Measurements from ENCODE around the gene PIP4K2C. TPM values are rescaled to one million over a fixed set of nuclear protein-coding genes. Genes with fewer than 3 reads are reported as not detected.

PIP4K2C gene
- total RNA-seq, 2 experiments from 2014 or later, result 10.7 to 12.3 TPM

DNA sequence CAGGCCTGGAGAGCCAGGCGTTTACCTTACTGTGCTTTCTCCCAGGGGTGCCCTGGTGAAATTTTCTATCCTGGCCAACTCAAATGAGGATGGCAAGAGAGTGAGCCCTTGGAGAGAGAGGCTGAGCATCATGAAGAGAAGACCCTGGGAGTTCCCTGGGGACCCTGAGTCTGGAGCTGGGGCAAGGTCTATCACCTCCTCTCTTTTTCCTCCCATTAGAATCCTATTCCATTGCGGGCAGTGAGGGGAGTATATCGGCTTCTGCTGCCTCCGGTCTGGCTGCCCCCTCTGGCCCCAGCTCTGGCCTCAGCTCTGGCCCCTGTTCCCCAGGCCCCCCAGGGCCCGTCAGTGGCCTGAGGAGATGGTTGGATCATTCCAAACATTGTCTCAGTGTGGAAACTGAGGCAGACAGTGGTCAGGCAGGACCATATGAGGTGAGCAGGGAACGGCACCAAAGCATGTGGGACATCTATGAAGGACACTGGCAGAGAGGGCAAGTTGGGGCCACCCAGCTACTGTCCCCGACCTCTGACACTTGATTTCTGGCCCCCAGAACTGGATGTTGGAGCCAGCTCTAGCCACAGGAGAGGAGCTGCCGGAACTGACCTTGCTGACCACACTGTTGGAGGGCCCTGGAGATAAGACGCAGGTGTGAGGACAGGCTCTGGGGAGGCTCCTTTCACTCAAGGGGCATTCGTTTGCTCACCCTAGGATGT, 21.9 kb downstream of the PIP4K2C start:
- DNase-seq, result no peak
- Mint-ChIP-seq H3K4me3 (peak overlapping the region; percentile 60), H3K27me3 (peaks cover 20% of the 10 kb centered on the region), H3K9me3 (no peaks in the 10 kb centered on the region), H3K27ac (no peak overlapping the region), H3K4me1 (ENCODE audit: low read depth) (peaks cover 9% of the 10 kb centered on the region), H3K36me3 (ENCODE audit: low read depth) (no peaks in the 10 kb centered on the region)
- TF ChIP-seq, protein P1, sequence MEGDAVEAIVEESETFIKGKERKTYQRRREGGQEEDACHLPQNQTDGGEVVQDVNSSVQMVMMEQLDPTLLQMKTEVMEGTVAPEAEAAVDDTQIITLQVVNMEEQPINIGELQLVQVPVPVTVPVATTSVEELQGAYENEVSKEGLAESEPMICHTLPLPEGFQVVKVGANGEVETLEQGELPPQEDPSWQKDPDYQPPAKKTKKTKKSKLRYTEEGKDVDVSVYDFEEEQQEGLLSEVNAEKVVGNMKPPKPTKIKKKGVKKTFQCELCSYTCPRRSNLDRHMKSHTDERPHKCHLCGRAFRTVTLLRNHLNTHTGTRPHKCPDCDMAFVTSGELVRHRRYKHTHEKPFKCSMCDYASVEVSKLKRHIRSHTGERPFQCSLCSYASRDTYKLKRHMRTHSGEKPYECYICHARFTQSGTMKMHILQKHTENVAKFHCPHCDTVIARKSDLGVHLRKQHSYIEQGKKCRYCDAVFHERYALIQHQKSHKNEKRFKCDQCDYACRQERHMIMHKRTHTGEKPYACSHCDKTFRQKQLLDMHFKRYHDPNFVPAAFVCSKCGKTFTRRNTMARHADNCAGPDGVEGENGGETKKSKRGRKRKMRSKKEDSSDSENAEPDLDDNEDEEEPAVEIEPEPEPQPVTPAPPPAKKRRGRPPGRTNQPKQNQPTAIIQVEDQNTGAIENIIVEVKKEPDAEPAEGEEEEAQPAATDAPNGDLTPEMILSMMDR (IDR thresholded peaks at IDR 0.05), result no peak
- intact Hi-C loops (cut with micrococcal nuclease), result no loop called here
- no peak for ATAC-seq
- ChIA-PET CTCF (interaction anchor here (1.3 to 8.0 kb wide), 4 partner anchors 7 to 30 kb away, joined by 5 to 60 read pairs (median 12); no protein-coding TSS in a partner anchor), POLR2A (interaction anchor here (1.0 to 4.8 kb wide), 3 partner anchors 8 to 128 kb away, joined by 3 to 27 read pairs (median 21); partner anchors contain the start of genes DTX3 and PIP4K2C)

DNA sequence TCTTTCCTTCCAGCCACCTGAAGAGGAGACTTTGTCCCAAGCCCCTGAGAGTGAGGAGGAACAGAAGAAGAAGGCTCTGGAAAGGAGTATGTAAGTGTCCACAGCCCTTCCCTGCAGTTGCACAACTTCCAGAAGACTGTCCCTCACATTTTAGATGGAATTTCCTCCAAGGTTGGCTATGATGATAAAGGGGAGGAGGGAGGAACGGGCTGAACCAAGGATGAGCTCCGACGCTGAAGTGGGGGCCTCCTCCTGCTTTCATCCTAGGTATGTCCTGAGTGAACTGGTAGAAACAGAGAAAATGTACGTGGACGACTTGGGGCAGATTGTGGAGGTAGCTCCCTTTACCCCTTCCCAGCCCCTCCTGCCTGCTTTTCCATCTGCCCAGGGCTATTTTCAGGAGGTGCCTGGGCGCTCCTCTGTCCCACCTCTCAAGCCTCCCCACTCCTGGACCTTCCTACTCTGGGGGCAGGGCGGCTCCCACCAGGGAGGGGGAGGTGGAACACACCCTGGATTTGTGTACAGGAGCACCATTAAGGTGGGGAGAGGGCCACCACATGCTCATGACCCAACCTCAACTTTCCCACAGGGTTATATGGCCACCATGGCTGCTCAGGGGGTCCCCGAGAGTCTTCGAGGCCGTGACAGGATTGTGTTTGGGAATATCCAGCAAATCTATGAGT, 22.6 kb downstream of the PIP4K2C start:
- intact Hi-C loops (cut with micrococcal nuclease), result no loop called here
- no peak for DNase-seq
- H3K4me3 Mint-ChIP-seq, result no peak overlapping the region
- peaks cover 25% of the 10 kb centered on the region for H3K27me3 Mint-ChIP-seq
- H3K9me3 Mint-ChIP-seq, result no peaks in the 10 kb centered on the region
- ChIA-PET POLR2A (interaction anchor here (1.0 to 4.8 kb wide), 3 partner anchors 9 to 127 kb away, joined by 3 to 27 read pairs (median 21); partner anchors contain the start of genes DTX3 and PIP4K2C), CTCF (interaction anchor here (0.6 to 8.0 kb wide), 3 partner anchors 19 to 31 kb away, joined by 3 to 60 read pairs (median 7); partner anchors contain the start of gene B4GALNT1)
- H3K4me1 Mint-ChIP-seq (ENCODE audit: low read depth), result peaks cover 9% of the 10 kb centered on the region
- no peak for ATAC-seq
- no peaks in the 10 kb centered on the region for H3K36me3 Mint-ChIP-seq (ENCODE audit: low read depth)
- H3K27ac Mint-ChIP-seq, result no peak overlapping the region
- TF ChIP-seq, protein P1 (IDR thresholded peaks at IDR 0.05), result no peak

DNA sequence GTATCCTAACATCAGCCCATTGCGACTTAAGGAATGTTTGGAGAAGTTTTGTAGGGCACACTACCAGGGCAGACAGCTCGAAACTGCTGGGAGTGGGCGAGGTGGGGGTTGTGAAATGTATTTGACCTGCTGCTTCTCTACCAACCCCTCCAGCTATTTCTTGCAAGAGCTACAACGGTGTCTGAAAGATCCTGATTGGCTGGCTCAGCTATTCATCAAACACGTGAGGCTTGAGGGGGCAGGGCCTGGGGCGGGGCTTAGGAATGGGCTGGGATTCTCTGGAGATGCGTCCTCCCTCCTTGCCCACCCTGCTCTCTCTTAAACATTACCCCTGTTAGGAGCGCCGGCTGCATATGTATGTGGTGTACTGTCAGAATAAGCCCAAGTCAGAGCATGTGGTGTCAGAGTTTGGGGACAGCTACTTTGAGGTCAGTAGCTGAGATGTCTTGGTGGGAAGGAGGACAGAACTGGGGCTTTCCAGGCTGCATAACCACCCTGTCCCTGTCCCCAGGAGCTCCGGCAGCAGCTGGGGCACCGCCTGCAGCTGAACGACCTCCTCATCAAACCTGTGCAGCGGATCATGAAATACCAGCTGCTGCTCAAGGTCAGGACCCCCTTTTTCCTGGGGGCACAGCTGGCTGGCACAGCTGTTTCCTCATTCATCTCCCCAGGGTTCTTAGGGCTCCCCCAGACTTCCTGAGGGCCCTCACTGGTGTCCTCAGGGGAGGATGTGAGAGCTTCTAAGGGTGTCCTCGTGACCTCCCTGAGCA, 23.4 kb downstream of the PIP4K2C start:
- CTCF ChIA-PET, result interaction anchor here (2.1 to 8.0 kb wide), 3 partner anchors 13 to 31 kb away, joined by 7 to 60 read pairs (median 9); no protein-coding TSS in a partner anchor
- Mint-ChIP-seq H3K27me3 (peaks cover 32% of the 10 kb centered on the region), H3K36me3 (ENCODE audit: low read depth) (no peaks in the 10 kb centered on the region), H3K4me1 (ENCODE audit: low read depth) (peaks cover 9% of the 10 kb centered on the region), H3K9me3 (no peaks in the 10 kb centered on the region), H3K27ac (no peak overlapping the region), H3K4me3 (no peak overlapping the region)
- POLR2A ChIA-PET, result interaction anchor here (0.7 to 4.8 kb wide), 4 partner anchors 10 to 31 kb away, joined by 3 to 27 read pairs (median 12); partner anchors contain the start of genes DTX3 and PIP4K2C
- intact Hi-C loops (cut with micrococcal nuclease), result no loop called here
- ATAC-seq, result peak; percentile 12
- TF ChIP-seq, protein P1 (IDR thresholded peaks at IDR 0.05), result no peak
- peak; percentile 49 for DNase-seq

DNA sequence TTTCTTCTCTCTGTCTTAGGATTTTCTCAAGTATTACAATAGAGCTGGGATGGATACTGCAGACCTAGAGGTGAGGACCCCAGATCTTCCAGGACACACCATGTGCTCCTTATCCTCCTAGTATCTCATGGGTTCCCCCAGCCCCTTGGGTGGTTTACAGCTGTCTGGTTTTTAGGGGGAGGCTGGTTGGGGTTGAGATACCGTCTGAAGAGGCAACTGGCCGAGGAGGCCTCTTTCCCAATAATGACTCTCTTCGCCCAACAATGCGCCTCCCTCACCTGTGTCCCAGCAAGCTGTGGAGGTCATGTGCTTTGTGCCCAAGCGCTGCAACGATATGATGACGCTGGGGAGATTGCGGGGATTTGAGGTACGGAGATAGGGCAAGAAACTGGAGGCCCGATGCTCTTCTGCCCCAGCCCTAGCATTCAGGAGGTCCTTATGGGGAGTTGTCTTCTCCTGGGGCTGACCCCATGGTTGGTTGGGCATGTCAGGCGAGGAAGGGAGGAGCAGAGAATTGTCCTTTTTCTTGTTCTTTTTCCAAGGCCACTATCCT, 24.0 kb downstream of the PIP4K2C start:
- H3K27me3 Mint-ChIP-seq, result peaks cover 35% of the 10 kb centered on the region
- DNase-seq, result no peak
- intact Hi-C loops (cut with micrococcal nuclease), result no loop called here
- no peak for ATAC-seq
- POLR2A ChIA-PET, result interaction anchor here (0.6 to 4.8 kb wide), 6 partner anchors 10 to 88 kb away, joined by 3 to 27 read pairs (median 4); partner anchors contain the start of genes DTX3 and PIP4K2C
- H3K4me3 Mint-ChIP-seq, result no peak overlapping the region
- TF ChIP-seq, protein P1 (IDR thresholded peaks at IDR 0.05), result no peak
- H3K36me3 Mint-ChIP-seq (ENCODE audit: low read depth), result no peaks in the 10 kb centered on the region
- H3K4me1 Mint-ChIP-seq (ENCODE audit: low read depth), result peaks cover 9% of the 10 kb centered on the region
- CTCF ChIA-PET, result interaction anchor here (2.1 to 8.0 kb wide), 3 partner anchors 12 to 32 kb away, joined by 7 to 60 read pairs (median 9); no protein-coding TSS in a partner anchor
- H3K9me3 Mint-ChIP-seq, result no peaks in the 10 kb centered on the region
- no peak overlapping the region for H3K27ac Mint-ChIP-seq
